Fibroblast of skin of right biceps (primary cell): ENCODE measurements around the gene ALKBH4.
A peak's percentile ranks its signal among the peaks of the same experiment; 100 is the strongest.
"Not testable (repeated sequence)": the region's sequence is repeated elsewhere in the genome, so short reads cannot be mapped to it uniquely, and the experiment has no call there.

Experiments
- DNase-seq: peaks from one replicate; pipeline ENCODE4 v3.0.0-alpha.2; 2013

Gene ALKBH4

DNA sequence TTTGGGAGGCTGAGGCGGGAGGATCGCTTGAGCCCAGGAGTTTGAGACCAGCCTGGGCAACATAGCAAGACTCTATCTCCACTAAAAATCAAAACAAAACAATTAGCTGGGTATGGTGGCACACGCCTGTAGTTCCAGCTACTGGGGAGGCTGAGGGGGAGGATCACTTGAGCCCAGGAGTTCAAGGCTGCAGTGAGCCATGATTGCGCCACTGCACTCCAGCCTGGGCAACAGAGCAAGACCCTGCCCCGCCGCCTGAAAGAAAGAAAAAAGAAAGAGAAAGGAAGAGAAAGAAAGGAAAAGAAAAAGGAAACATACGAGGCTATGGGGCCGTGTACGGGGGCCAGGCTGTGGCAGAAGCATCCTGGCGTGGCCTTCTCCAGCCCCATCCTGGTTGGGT is 9.7 kb downstream of the ALKBH4 start:
- not testable (repeated sequence) for DNase-seq

GRCh38 chr7:102454468-102454867 is 10.2 kb downstream of the ALKBH4 start:
- no peak for DNase-seq

GRCh38 chr7:102453319-102453718 is 11.3 kb downstream of the ALKBH4 start:
- DNase-seq, result no peak

DNA sequence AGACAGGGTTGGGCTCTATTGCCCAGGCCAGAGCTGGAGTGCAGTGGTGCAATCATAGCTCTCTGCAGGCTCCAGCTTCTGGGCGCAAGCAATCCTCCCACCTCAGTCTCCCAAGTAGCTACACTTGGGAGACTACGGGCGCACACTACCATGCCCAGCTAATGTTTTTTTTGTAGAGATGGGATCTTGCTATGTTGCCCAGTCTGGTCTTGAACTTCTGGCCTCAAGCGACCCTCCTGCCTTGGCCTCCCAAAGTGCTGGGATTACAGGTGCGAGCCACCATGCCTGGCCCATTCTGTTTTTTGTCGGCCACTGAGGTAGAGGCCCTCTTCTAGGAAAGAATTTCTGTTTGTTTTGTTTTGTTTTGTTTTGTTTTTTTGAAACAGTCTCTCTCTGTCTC is 12.2 kb downstream of the ALKBH4 start:
- no peak for DNase-seq

DNA sequence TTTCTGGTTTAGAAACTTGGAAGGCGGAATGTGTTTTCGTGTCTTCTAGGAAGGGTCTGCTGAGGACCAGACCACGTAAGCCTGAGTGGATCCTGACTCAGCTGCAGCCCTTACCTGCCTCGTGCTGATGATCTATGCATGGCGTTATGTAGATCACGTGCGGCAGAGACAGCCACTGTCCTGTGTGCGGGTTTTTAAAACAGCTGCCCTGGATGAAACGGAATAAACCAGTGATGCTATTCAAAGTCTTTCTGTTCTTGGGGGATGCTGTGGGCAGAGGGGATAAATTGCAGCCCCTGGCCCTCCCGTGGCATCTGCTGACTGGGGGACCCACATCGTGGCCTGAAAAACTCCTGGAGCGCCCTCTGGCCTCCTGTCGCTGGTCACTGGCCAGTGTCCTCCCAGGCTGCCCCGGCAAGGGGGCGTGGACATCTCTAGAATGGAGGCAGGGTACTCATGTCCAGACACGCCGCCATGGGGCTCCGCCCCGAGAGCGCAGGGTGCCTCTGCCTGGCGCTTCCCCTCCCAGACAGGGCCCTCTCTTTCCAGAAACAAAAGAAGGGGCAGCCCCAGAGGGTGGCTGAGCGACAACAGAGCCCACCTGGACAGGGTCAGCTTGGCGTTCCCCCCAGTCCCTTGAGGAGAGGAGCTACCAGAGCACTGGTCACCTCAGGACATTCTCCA is 13.2 kb downstream of the ALKBH4 start:
- no peak for DNase-seq

- no peak for DNase-seq
These were observed 14.4 kb downstream of the ALKBH4 start for GRCh38 chr7:102450242-102450641.

DNA sequence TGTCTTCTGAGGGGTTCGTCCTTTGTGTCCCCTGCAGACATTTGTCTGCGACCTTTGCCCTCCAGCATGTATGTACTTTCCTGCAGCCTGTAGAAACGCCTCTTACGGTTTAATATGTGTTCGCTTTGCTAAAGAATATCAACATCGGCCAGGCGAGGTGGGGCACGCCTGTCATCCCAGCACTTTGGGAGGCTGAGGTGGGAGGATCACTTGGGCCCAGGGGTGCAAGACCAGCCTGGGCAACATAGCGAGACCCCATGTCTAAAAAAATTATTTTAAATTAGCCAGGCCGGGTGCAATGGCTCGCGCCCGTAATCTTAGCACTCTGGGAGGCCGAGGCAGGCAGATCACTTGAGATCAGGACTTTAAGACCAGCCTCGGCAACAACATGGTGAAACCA is 15.5 kb downstream of the ALKBH4 start:
- DNase-seq, result no peak

DNA sequence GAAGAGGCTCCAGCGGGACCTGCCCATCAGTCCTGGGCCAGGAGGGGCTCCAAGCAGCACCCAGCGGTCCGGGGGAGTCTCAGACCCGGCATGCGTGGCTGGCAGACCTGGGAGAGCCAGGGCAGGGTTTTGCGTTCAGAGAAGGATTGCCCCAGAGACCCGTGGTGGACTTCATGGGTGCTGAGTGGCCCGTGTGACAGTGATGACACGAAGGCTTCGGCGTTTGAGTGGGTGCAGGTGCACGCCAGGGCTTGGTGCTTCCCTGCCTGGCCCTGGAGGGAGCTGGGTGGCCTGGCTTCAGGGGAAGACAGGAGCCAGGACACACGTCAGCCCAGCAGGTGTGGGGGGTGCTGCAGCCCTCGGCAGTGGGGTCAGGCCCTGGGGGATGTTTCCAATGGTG is 17.4 kb downstream of the ALKBH4 start:
- DNase-seq, result no peak

GRCh38 chr7:102446387-102447156 is 18.1 kb downstream of the ALKBH4 start:
- DNase-seq, result no peak

GRCh38 chr7:102445674-102446071 is 19.0 kb downstream of the ALKBH4 start:
- no peak for DNase-seq

DNA sequence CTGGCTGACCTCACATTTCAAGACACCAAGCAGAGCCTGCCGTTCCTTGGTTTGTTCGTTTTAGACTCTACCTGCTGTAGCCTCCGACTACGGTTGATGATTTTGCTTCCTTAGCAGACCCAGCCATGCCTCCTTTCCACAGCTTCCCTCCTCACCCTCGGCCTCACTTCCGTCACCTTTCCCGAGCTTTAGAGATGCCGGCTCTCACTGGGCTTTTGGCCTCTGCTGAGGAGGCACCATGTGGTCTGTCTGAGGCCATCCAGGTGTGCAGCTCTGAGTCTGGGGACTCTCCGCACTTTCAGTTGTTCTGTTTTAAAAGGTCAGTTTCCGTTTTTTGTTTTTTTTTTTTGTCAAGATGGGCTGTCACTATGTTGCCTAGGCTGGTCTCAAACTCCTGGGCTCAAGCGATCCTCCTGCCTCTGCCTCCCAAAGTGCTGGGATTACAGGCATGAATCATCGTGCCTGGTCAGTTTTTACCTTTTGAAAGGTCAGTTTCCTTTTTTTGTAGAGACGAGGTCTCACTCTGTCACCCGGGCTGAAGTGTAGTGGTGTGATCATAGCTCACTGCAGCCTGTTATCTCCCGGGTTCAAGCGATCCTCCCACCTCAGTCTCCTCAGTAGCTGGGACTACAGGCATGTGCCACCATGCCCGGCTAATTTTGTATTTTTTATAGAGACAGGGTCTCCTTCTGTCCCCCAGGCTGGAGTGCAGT is 19.5 kb downstream of the ALKBH4 start:
- DNase-seq, result no peak

DNA sequence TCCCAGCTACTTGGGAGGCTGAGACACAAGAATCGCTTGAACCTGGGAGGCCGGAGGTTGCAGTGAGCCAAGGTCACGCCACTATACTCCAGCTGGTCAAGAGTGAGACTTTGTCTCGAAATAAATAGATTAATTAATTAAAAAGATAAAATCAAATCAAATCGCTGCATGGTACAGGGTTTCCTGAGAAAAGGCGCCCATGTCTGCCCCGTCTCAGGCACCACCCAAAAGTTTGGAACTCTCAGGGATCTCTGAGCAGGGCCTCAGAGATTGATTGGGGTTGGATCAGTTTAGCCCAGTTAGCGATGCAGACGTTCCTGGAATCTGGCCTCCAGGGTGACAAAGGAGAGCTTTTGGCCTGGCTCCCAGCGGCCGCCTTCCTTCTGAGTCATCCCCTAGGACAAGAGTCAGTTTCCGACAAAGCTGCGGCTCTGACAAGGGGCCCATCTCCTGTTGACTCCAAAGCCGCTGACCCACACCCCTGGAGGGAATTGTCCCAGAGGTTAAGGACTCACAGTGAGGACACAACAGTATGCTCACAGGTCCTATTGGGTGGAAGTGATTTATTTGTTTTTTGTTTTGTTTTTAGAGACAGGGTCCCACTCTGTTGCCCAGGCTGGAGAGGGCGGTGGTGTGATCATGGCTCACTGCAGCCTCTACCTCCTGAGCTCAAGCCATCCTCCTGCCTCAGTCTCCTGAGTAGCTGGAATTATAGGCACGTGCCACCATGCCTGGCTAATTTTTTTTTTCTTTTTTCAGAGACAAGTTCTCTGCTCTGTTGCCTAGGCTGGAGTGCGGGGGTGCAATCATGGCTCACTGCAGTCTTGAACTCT is 24.5 kb downstream of the ALKBH4 start:
- DNase-seq, result peak; percentile 87

GRCh38 chr7:102436118-102436517 is 28.5 kb downstream of the ALKBH4 start:
- no peak for DNase-seq

GRCh38 chr7:102434039-102434486 is 30.6 kb downstream of the ALKBH4 start:
- DNase-seq, result no peak

DNA sequence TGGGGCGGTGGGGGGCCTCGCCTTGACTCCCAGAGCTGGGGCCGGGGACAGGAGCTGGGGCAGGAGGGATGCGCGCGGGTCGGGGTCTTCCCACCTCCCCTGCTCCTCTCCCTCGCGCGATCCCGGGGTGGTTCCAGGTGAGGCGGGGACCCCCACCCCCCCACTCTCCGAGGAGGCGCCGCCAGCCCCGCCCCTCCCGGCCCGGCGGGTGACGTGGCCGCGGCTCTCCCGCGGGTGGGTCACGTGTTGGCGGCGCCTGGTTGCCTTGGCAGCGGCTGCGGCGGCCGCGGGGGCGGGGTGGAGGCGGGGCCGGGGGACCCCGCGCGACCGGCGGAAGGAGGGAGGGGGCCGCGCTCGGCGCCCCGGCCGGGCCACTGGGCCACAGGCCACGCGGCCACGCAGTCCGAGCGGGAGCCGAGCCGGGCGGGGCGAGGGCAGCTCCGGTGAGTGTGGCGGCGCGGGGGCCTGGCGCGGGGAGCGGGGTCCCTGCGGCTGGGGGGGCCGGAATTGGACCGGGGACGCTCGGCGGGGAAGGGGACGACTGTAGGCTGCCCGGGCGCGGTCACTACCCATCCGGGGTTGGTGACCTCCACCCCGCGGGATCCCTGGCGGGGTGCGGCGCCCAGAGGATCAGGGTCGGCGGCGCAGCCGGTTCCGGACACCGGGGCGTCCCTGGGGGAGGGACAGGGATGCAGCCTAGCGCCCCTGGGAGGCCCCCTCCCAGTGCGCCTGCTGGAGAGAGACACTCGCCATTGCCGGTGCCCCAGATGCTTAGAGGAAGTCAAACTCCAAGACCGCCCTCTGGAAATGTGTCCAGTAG is 31.2 kb downstream of the ALKBH4 start, which contains the start of gene ORAI2:
Gene ORAI2, plus strand, starts transcription at position 357 of the 820 bp plus-strand sequence. CDS start 5,382 bp downstream, outside the sequence.
- peak; percentile 76 for DNase-seq

DNA sequence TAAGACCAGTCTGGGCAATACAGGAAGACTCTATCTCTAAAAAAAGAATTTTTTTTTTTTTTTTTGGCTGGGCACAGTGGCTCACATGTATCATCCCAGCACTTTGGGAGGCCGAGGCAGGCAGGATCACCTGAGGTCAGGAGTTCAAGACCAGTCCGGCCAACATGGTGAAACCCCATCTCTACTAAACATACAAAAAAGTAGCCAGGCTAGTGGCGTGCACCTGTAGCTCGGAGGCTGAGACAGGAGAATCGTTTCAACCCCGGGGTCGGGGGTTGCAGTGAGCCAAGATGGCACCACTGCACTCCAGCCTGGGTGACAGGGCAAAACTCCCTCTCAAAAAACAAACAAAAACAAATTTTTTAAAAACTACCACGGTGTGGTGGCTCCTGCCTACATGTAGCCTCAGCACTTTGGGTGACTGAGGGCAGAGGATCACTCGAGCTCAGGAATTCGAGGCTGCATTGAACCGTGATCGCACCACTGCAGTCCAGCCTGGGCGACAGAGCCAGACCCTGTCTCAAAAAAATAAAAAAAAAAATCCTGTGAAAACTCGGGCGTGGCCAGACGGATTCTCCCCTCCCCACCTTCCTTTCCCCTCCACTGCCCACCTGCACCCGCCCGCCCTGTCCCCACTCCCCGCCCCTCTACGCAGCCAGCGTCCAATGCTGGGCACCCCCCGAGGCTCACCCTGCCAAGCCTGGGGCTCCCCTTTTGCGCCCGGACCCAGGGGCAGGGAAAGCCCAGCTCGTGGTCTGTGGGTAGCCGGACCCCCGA is 32.0 kb downstream of the ALKBH4 start:
- no peak for DNase-seq

DNA sequence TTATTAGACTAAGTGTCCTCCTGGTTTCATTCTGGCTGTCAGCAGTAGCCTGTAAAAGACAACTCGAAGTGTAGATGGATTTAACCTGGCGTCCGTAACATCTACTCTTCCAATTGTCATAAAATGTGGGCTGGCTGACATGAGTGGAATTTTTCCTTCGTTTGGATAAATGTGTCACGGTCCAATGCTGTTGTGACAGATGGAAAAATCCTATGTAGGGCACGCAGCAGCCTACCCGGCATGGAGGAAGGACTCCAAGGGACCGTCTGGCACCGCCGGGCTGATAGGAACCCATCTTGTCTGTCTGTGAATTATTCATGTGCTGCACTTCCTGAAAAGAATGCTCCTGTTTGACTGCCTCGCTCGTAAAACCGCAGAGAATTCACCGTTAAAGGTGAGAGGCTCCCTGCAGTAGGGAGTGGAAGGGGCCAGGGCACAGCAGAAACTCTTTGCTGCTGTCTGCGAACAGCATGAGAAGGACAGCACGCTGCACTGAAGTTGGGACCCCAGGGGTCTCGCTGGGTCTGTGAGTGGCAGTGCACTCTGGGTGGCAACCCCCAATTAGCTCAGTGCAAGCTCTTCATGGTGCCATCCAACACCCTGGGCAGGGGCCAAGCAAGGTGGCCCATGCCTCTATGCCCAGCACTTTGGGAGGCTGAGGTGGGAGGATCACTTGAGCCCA is 32.9 kb downstream of the ALKBH4 start:
- DNase-seq, result no peak

DNA sequence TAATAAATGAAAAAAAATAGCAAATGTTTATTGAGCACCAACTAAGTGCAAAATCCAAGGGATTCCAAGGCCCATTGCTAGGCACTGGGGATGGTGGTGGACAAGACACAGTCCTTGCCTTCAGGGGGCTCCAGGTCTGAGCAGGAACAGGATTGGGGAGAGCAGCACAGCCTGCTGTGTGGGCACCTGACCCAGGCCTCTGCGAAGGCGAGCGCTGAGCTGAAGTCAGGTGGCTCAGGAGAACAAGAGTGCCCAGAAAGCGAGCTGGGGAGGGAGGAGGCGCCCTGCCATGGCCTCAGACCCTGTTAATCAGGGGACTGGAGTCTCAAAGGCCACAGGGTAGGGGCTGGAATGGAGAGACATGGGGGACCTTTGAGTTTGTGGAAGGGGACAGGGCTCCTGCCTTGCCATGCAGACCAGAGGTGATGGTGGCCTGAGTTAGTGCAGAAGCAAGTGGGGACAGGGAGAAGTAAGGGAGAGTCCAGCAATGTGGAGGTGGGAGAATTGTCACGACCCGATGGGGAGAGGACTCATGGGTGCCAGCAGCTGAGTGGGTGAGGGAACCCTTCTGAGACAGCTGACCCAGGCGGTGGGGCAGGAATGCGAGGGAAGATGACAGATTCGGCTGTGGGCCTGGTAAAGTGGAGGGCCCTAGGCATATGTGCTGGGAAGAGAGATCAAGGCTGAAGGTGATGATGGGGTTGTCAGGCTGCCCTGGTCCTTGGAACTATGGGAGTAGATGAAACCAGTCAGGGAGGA is 35.3 kb downstream of the ALKBH4 start:
- DNase-seq, result no peak

- no peak for DNase-seq
These were observed 37.7 kb downstream of the ALKBH4 start for GRCh38 chr7:102427019-102427405.
